OCI-M2 (cell line): ENCODE measurements around the gene RYR3.

Source experiments
- DNase-seq: peaks from one replicate; lab custom pipeline; 2025; ENCODE audit not compliant: unreplicated experiment; lab: John Stamatoyannopoulos, UW

RYR3 gene

GRCh38 chr15:33693166-33693800 is 382.5 kb downstream of the RYR3 start:
- DNase-seq: no peak

DNA sequence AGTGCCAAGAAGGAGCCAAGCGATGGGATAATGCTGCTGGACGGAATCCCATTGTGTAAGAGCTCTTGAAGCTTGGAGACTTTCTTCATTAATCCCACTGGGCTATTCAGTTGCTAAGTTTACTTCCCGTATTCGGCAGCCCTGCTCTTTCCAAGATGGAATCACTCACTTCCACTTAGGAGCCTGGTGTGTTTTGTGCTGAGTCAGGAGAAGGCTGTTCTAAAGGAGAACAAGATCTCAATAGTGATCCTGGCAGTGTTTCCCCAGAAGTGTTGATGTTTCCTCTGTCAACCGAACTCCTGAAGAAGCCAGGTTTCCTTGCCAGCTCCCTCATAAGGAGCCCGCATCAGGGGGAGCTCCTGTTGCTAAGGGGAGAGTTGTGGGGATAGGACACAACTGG is 387.4 kb downstream of the RYR3 start:
- DNase-seq: no peak

DNA sequence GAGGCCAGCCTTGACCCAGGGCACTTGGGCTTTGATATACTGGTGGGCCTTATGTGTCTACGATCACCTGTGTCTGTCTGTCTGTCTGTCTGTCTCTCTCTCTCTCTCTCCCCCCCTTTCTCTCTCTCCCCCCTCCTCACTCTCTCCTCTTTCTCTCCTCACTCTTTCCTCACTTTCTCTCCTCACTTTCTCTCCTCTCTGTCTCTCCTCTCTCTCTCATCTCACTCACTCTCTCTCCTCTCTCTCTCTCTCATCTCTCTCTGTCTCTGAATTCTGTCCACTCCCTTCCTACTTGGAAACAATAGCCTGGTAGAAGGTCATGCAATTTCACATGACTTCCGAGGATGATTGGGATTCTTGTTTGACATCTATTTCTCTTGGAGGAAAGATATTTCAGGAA is 388.4 kb downstream of the RYR3 start:
- DNase-seq: no peak

DNA sequence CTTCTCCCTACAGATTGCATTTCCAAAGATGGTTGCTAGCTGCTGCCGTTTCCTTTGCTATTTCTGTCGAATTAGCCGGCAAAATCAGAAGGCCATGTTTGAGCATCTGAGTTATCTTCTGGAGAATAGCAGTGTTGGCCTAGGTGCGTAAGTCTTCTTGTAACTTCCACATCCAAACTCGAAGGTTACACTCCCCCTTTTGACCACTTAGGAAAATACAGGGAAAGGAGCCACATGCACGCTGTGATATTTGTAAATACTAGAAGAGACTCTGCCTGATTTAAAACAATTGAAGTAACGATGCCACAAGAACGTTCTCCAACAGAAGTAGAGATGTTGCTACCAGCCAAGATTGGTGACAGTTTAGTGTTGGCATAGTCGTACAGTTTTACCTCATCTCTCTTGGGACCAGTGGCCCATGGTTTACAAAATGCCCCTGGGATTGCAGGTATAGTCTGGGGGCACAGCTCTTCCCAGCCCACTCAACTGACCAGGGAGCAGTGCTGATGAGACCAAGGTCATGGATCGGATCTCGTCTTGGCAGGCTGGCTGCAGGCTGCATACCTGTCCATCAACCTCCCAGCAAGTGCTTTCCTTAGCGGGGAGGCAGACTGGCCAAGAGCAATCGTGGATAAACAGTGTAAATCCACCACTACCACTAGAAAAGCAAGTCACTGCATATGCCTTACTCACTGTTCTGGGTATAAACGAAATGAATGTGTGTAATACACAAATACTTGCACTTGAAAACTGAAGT is 389.1 kb downstream of the RYR3 start:
- DNase-seq: no peak

- peak; percentile 26 for DNase-seq
Observed at GRCh38 chr15:33700695-33701303, 390.0 kb downstream of the RYR3 start.

- DNase-seq: no peak
Observed at GRCh38 chr15:33701304-33701696, 390.5 kb downstream of the RYR3 start.

DNA sequence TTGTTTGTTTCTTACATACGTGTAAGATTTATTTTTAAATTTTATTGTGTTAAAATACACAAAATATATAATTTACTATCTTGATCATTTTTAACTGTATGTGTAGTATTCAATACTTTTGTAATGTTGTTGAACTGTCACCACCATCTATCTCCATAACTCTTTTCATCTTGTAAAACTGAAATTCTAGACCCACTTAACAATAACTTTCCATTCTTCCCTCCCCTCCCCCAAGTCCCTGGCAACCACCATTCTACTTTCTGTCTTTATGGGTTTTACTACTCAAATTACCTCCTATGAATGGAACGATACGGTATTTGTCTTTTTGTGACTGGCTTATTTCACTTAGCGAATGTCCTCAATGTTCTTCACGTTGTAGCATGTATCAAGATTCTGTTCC is 395.4 kb downstream of the RYR3 start:
- no peak for DNase-seq

DNA sequence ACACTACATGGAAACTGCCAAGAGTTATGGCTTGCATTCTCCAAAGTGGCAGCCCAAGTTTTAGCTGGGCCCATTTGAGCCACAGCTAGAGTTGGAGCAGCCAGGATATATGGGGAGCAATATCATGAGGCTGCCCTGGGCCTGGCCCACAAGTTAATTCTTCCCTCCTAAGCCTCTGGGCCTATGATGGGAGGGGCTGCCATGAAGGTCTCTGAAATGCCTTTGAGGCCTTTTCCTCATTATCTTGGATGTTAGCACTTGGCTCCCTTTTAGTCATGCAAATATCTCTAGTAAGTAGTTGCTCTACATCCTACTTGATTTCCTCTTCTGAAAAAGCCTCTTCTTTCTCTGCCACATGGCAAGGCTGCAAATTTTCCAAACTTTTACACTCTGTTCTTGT is 400.0 kb downstream of the RYR3 start:
- DNase-seq: no peak

- no peak for DNase-seq
Observed at GRCh38 chr15:33716025-33716424, 405.3 kb downstream of the RYR3 start.

GRCh38 chr15:33720952-33721351 is 410.2 kb downstream of the RYR3 start:
- no peak for DNase-seq

GRCh38 chr15:33722005-33722672 is 411.4 kb downstream of the RYR3 start:
- no peak for DNase-seq

- no peak for DNase-seq
Observed at GRCh38 chr15:33722673-33723015, 411.9 kb downstream of the RYR3 start.

DNA sequence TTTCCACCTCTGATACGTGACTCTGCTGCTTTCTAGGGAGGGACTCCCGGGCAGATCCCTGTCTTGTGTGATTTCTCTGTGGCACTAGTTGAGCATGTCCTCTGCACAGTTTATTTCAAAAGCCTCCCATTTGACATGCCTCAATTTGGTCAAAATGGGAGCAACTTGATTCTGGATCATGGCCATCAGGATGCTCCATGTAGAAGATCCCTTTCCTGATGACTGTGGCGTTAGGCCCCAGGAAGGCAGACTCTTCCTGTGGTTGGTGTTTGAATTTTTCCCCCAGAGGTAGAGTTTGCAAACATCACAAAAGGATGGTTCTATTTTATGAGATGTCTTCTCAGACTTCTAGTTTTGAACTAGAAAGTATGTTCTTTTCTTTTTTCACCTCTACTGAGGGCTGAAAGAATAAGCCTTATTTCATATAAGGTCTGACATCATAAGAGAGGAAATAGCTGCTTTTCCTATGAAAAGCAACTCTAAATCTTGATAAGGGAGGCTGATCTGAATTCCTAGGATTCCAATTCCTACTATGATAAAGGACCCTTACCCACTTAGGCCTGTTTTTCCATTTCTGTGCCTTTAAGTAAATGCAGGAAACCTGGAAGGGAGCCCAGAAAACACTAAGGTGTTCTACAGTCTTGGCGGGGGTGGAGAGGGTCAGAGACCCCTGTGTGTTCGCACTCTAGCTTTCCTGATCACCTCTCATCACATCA is 413.7 kb downstream of the RYR3 start:
- no peak for DNase-seq

- DNase-seq: no peak
Observed at GRCh38 chr15:33729653-33730052, 418.9 kb downstream of the RYR3 start.

- no peak for DNase-seq
Observed at GRCh38 chr15:33730815-33731214, 420.0 kb downstream of the RYR3 start.

DNA sequence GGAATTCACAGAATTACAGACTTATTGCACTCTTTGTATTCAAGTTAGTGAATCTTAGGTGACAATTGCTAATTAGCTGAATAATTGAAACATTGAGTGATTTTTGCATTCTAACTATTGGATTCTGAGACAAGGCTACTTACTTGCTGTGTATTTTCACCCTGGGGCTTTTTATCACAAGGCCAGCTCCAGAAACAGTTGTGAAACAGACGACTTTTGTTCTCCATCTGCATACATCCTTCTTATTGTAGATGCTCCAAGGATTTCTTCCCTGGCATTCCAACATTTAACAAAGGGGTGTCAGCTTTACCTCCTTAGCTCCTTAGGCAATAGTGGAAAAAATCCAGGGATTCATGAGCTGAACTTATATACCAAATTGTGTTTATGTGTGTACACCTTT is 424.4 kb downstream of the RYR3 start:
- no peak for DNase-seq

- no peak for DNase-seq
Observed at GRCh38 chr15:33735637-33736247, 425.0 kb downstream of the RYR3 start.

DNA sequence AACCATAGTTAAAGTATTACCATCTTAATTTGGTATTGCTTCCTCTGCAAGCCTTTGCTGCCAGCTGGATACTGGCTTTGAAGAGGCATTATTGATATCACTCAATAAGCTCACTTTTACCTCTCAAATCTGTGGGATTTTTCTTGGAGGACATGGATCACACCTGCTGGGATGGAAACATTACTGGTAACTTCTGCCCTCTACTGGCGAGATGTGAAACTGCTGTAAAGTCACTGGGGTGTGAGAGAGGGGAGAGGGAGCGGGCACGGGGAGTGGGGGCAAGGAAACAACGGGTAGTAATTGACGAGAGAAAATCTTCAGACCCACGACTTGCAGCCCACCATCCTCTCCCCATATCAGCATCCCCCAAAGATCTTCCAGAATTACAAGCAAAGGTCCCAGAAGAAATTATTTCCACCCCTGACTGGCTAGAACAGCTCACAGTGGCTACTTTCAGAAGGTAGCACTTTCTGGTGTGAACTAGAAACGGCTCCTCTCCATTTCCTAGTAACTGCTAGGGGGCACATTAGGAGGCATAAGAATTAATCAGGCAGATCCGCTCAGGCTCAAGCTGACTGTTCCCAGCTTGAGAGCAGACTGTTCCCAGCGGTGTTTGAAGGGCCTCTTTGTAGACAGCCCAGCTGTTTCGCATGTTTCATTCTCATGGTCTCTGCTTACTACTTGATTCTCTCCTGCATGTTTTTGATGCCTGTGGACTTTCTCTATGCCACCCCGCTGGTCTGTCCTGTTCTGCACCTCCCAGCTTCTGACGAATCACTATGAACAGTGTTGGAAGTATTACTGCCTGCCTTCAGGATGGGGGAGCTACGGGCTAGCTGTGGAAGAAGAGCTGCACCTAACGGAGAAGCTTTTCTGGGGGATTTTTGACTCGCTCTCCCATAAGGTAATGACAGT is 427.2 kb downstream of the RYR3 start:
- no peak for DNase-seq

GRCh38 chr15:33738941-33739664 is 428.3 kb downstream of the RYR3 start:
- DNase-seq: no peak
